ENCODE results near the gene CIITA. TPM values are rescaled to one million over a fixed set of nuclear protein-coding genes. Genes with fewer than 3 reads are reported as not detected.

CIITA gene
- total RNA-seq, 4 donors from 2014 or later, result 1.2 to 26.9 (median 13.9) TPM

DNA sequence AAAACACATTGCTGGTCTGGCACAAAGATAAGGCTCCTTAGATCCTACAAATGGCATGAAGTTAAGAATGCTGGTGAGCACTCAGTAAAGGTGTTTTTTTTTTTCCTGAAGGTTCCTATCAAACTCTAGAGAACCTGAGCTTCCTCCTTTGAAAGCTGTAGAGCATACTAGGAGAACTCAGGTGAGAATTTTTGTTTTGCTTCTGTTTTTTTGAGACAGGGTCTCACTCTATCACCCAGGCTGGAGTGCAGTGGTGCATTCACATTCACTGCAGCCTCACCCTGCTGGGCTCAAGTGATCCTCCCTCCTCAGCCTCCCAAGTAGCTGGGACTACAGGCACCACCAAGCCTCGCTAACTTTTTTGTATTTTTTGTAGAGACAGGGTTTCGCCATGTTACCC lies 21.0 kb upstream of the CIITA start:
- 92 to 100% methylated on average over 2 of the region's 2 CpGs for WGBS, 2 donors (ENCODE audit: low coverage in 1 of 2)
- Histone ChIP-seq H3K27ac (no peak overlapping the region), H3K36me3 (no peaks in the 10 kb centered on the region), H3K4me3 (no peak overlapping the region), H3K9me3 (no peaks in the 10 kb centered on the region), H3K27me3 (no peaks in the 10 kb centered on the region), H3K4me1 (peaks cover 0 to 4% (median 0%) of the 10 kb centered on the region in 4 donors)
- no peak for TF ChIP-seq POLR2AphosphoS5 (IDR thresholded peaks at IDR 0.05)
- TF ChIP-seq POLR2A (IDR thresholded peaks at IDR 0.05), result no peak
- no peak for TF ChIP-seq EP300 (IDR thresholded peaks at IDR 0.05; ENCODE audit: low read depth)
- TF ChIP-seq, protein P1, sequence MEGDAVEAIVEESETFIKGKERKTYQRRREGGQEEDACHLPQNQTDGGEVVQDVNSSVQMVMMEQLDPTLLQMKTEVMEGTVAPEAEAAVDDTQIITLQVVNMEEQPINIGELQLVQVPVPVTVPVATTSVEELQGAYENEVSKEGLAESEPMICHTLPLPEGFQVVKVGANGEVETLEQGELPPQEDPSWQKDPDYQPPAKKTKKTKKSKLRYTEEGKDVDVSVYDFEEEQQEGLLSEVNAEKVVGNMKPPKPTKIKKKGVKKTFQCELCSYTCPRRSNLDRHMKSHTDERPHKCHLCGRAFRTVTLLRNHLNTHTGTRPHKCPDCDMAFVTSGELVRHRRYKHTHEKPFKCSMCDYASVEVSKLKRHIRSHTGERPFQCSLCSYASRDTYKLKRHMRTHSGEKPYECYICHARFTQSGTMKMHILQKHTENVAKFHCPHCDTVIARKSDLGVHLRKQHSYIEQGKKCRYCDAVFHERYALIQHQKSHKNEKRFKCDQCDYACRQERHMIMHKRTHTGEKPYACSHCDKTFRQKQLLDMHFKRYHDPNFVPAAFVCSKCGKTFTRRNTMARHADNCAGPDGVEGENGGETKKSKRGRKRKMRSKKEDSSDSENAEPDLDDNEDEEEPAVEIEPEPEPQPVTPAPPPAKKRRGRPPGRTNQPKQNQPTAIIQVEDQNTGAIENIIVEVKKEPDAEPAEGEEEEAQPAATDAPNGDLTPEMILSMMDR (IDR thresholded peaks at IDR 0.05), result no peak
- DNase-seq, result no peak
- in situ Hi-C loops (cut with MboI; ENCODE audit: low pct_ligation_motif_present in 1 of 4, low pct_unique_long_range_greater_than_20kb in 1 of 4, low sequenced_read_pairs in 3 of 4), result loop anchor here in 1 of 4 donors (25.0 kb wide), 1 partner anchor 94 kb away; no protein-coding TSS in a partner anchor
- intact Hi-C loops (cut with DNase I; ENCODE audit: low total_unique reads), result no loop called here

GRCh38 chr16:10858203-10858602 lies 18.8 kb upstream of the CIITA start:
- Histone ChIP-seq H3K36me3 (no peaks in the 10 kb centered on the region), H3K27ac (no peak overlapping the region), H3K4me3 (no peak overlapping the region), H3K27me3 (no peaks in the 10 kb centered on the region), H3K4me1 (no peaks in the 10 kb centered on the region), H3K9me3 (no peaks in the 10 kb centered on the region)
- 52 to 55% methylated on average over 1 of the region's 1 CpG for WGBS, 2 donors (ENCODE audit: low coverage in 1 of 2)
- DNase-seq, result no peak
- in situ Hi-C loops (cut with MboI; ENCODE audit: low pct_ligation_motif_present in 1 of 4, low pct_unique_long_range_greater_than_20kb in 1 of 4, low sequenced_read_pairs in 3 of 4), result loop anchor here in 1 of 4 donors (25.0 kb wide), 1 partner anchor 96 kb away; no protein-coding TSS in a partner anchor
- intact Hi-C loops (cut with DNase I; ENCODE audit: low total_unique reads), result no loop called here
- no peak for TF ChIP-seq POLR2AphosphoS5 (IDR thresholded peaks at IDR 0.05)
- TF ChIP-seq POLR2A (IDR thresholded peaks at IDR 0.05), result no peak
- TF ChIP-seq EP300 (IDR thresholded peaks at IDR 0.05; ENCODE audit: low read depth), result no peak
- TF ChIP-seq, protein P1 (IDR thresholded peaks at IDR 0.05), result no peak

DNA sequence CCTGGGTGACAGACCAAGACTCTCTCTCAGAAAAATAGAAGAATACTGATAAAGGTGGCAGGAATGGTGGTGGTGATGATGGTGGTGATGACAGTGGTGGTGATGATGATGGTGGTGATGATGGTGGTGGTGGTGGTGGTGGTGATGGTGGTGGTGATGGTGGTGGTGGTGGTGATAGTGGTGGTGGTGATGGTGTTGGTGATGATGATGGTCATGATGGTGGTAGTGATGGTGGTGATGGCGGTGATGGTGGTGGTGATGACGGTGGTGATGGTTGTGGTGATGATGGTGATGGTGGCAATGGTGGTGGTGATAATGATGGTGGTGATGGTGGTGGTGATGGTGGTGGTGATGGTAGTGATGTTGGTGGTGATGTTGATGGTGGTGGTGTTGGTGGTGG lies 18.0 kb upstream of the CIITA start:
- Histone ChIP-seq H3K4me1 (no peaks in the 10 kb centered on the region), H3K4me3 (no peak overlapping the region), H3K9me3 (no peaks in the 10 kb centered on the region), H3K36me3 (no peaks in the 10 kb centered on the region), H3K27me3 (no peaks in the 10 kb centered on the region), H3K27ac (no peak overlapping the region)
- TF ChIP-seq, protein P1 (IDR thresholded peaks at IDR 0.05), result no peak
- no peak for TF ChIP-seq EP300 (IDR thresholded peaks at IDR 0.05; ENCODE audit: low read depth)
- in situ Hi-C loops (cut with MboI; ENCODE audit: low pct_ligation_motif_present in 1 of 4, low pct_unique_long_range_greater_than_20kb in 1 of 4, low sequenced_read_pairs in 3 of 4), result loop anchor here in 1 of 4 donors (25.0 kb wide), 1 partner anchor 97 kb away; no protein-coding TSS in a partner anchor
- no peak for DNase-seq
- intact Hi-C loops (cut with DNase I; ENCODE audit: low total_unique reads), result no loop called here
- 50 to 54% methylated on average over 2 of the region's 2 CpGs for WGBS, 2 donors (ENCODE audit: low coverage in 1 of 2)

GRCh38 chr16:10859658-10860057 lies 17.3 kb upstream of the CIITA start:
- intact Hi-C loops (cut with DNase I; ENCODE audit: low total_unique reads) (no loop called here), in situ Hi-C loops (cut with MboI; ENCODE audit: low pct_ligation_motif_present in 1 of 4, low pct_unique_long_range_greater_than_20kb in 1 of 4, low sequenced_read_pairs in 3 of 4) (loop anchor here in 1 of 4 donors (25.0 kb wide), 1 partner anchor 97 kb away; no protein-coding TSS in a partner anchor)
- Histone ChIP-seq H3K9me3 (no peaks in the 10 kb centered on the region), H3K36me3 (no peaks in the 10 kb centered on the region), H3K27me3 (no peaks in the 10 kb centered on the region), H3K4me1 (no peaks in the 10 kb centered on the region), H3K27ac (no peak overlapping the region), H3K4me3 (no peak overlapping the region)
- 90 to 91% methylated on average over 6 of the region's 6 CpGs for WGBS, 2 donors (ENCODE audit: low coverage in 1 of 2)
- TF ChIP-seq POLR2AphosphoS5 (IDR thresholded peaks at IDR 0.05) (no peak), EP300 (IDR thresholded peaks at IDR 0.05; ENCODE audit: low read depth) (no peak), POLR2A (IDR thresholded peaks at IDR 0.05) (no peak)
- TF ChIP-seq, protein P1 (IDR thresholded peaks at IDR 0.05), result no peak
- no peak for DNase-seq

Data from transverse colon (tissue), 4 donors.